Measurements from ENCODE around the gene GAS2L1.

GAS2L1 gene

DNA sequence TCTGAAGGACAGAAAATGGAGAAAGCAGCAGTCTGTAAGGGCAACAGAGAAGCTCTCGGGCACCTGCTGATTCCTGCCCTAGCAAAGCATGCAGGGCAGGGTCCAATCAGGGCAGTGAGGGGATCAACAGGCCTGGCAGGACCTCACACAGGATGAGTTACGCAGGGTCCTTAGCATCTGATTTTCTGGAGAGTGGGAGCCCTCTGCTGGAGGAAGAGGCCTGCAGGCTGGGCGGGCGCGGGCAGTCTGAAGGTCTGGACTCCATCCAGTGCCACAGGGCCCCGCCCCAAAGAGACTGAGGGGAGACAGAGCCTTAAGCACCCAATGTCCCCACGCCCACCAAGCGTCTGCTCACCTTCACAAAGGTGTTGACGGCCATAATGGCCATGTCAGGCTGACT, 53.0 kb downstream of the GAS2L1 start:
- no peak for FAIRE-seq
- DNase-seq (ENCODE audit: extremely low spot score, insufficient read length, low read depth) = no peak

All from GM18507 (cell line).